ENCODE data around the gene TTLL10. TPM values are rescaled to one million over a fixed set of nuclear protein-coding genes. Genes with fewer than 3 reads are reported as not detected.

TTLL10 gene
- total RNA-seq, 1 donor: not detected

GRCh38 chr1:1204998-1205768 is 31.5 kb downstream of the TTLL10 start:
- TF ChIP-seq CTCF (IDR thresholded peaks at IDR 0.05; ENCODE audit: insufficient read depth, low read depth, low read length): no peak
- H3K4me3 ChIP-seq (ENCODE audit: low read depth, low read length): no peak overlapping the region
- no peak for DNase-seq (ENCODE audit: low read depth)

GRCh38 chr1:1205769-1206375 is 32.2 kb downstream of the TTLL10 start:
- no peak overlapping the region for H3K4me3 ChIP-seq (ENCODE audit: low read depth, low read length)
- TF ChIP-seq CTCF (IDR thresholded peaks at IDR 0.05; ENCODE audit: insufficient read depth, low read depth, low read length): no peak
- DNase-seq (ENCODE audit: low read depth): no peak

- DNase-seq (ENCODE audit: low read depth): no peak
- H3K4me3 ChIP-seq (ENCODE audit: low read depth, low read length): no peak within 1 kb of the TSS
- no peak for TF ChIP-seq CTCF (IDR thresholded peaks at IDR 0.05; ENCODE audit: insufficient read depth, low read depth, low read length)
Measured at GRCh38 chr1:1206376-1206965, 32.8 kb downstream of the TTLL10 start, which contains the start of gene TNFRSF18. TSS of gene TNFRSF18 (minus strand) at chr1:1206592. CDS start at chr1:1206571, 21 bp downstream.

GRCh38 chr1:1206966-1207531 is 33.4 kb downstream of the TTLL10 start:
- TF ChIP-seq CTCF (IDR thresholded peaks at IDR 0.05; ENCODE audit: insufficient read depth, low read depth, low read length): no peak
- H3K4me3 ChIP-seq (ENCODE audit: low read depth, low read length): no peak overlapping the region
- no peak for DNase-seq (ENCODE audit: low read depth)

- DNase-seq (ENCODE audit: low read depth): no peak
- H3K4me3 ChIP-seq (ENCODE audit: low read depth, low read length): no peak overlapping the region
- TF ChIP-seq CTCF (IDR thresholded peaks at IDR 0.05; ENCODE audit: insufficient read depth, low read depth, low read length): no peak
Measured at GRCh38 chr1:1207571-1207892, 33.9 kb downstream of the TTLL10 start.

- H3K4me3 ChIP-seq (ENCODE audit: low read depth, low read length): no peak overlapping the region
- DNase-seq (ENCODE audit: low read depth): peak; percentile 10
Measured at GRCh38 chr1:1208713-1209433, 35.2 kb downstream of the TTLL10 start.

More at GRCh38 chr1:1208713-1209433, 35.2 kb downstream of the TTLL10 start:
- TF ChIP-seq CTCF (IDR thresholded peaks at IDR 0.05; ENCODE audit: insufficient read depth, low read depth, low read length): no peak

Data from fibroblast of villous mesenchyme (primary cell).